ENCODE data around the gene SHB. TPM values are rescaled to one million over a fixed set of nuclear protein-coding genes. Genes with fewer than 3 reads are reported as not detected.

Gene SHB
- total and polyA plus RNA-seq, 2 of the 8 experiments (the other 6 are each of a cell fraction or from before 2014, with no cell fraction given): 4.1 to 12.6 TPM

DNA sequence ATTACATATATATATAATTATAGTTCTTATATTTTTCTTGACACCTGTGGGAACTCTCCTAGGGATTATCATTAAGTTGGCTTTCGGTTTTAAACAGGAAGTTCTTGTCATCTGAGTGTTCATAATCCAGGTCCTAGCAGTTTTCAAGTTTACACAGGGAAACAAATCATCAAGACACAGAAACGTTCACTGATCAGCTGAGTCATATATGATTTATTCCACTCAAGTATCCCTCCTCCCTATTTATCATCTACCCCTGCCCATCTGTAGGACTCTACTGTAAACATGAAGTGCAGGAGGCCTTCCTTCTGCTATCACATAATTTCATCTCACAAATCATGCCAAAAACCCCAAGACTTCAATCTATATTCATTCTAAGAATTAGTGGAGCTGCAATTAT, 171.4 kb downstream of the SHB start (continued):
- no peak for TF ChIP-seq CHD7 (IDR thresholded peaks at IDR 0.05; ENCODE audit: insufficient replicate concordance, low read length)
- no peak for TF ChIP-seq CEBPB (IDR thresholded peaks at IDR 0.05; ENCODE audit: low read depth, low read length)
- TF ChIP-seq SIRT6 (IDR thresholded peaks at IDR 0.05; ENCODE audit: low read length): no peak
